Fibroblast of skin of left quadriceps (primary cell): Measurements from ENCODE around the gene RELN.

ENCODE experiments used
- DNase-seq, 2 experiments: peaks; one replicate each; pipeline ENCODE4 v3.0.0-alpha.2; 2013; ENCODE audit warnings: low read depth in 2 of 2

The RELN gene

GRCh38 chr7:103637094-103637493, 352.4 kb downstream of the RELN start:
- DNase-seq: peak; percentile 83

- DNase-seq: no peak
Measured at GRCh38 chr7:103636153-103636552, 353.3 kb downstream of the RELN start.

GRCh38 chr7:103632972-103633371, 356.5 kb downstream of the RELN start:
- no peak for DNase-seq

- DNase-seq: no peak
Measured at GRCh38 chr7:103632005-103632639, 357.3 kb downstream of the RELN start.

GRCh38 chr7:103630318-103630717, 359.1 kb downstream of the RELN start:
- DNase-seq: no peak

GRCh38 chr7:103628742-103629141, 360.7 kb downstream of the RELN start:
- no peak for DNase-seq

- no peak for DNase-seq
Measured at GRCh38 chr7:103626776-103627175, 362.7 kb downstream of the RELN start.

- DNase-seq: no peak
Measured at GRCh38 chr7:103622274-103622673, 367.2 kb downstream of the RELN start.

- no peak for DNase-seq
Measured at GRCh38 chr7:103613655-103614642, 375.5 kb downstream of the RELN start.

GRCh38 chr7:103609778-103610177, 379.7 kb downstream of the RELN start:
- DNase-seq: no peak

- no peak for DNase-seq
Measured at GRCh38 chr7:103605640-103606039, 383.8 kb downstream of the RELN start.

- DNase-seq: no peak
Measured at GRCh38 chr7:103598326-103598905, 391.0 kb downstream of the RELN start.

- no peak for DNase-seq
Measured at GRCh38 chr7:103597606-103598005, 391.9 kb downstream of the RELN start.

- DNase-seq: no peak
Measured at GRCh38 chr7:103594186-103594585, 395.3 kb downstream of the RELN start.

- DNase-seq: no peak
Measured at GRCh38 chr7:103593691-103594090, 395.8 kb downstream of the RELN start.

- DNase-seq: no peak
Measured at GRCh38 chr7:103592844-103593243, 396.6 kb downstream of the RELN start.

- DNase-seq: no peak
Measured at GRCh38 chr7:103592187-103592586, 397.3 kb downstream of the RELN start.

- no peak for DNase-seq
Measured at GRCh38 chr7:103580031-103580430, 409.4 kb downstream of the RELN start.

- no peak for DNase-seq
Measured at GRCh38 chr7:103577059-103577458, 412.4 kb downstream of the RELN start.

- no peak for DNase-seq
Measured at GRCh38 chr7:103576641-103577040, 412.8 kb downstream of the RELN start.

- DNase-seq: no peak
Measured at GRCh38 chr7:103574576-103574975, 414.9 kb downstream of the RELN start.

- peak; percentile 13 to 14 for DNase-seq
Measured at GRCh38 chr7:103573479-103574058, 415.9 kb downstream of the RELN start.
